Measurements from ENCODE around the gene PDE4D.
"Not testable (repeated sequence)": the region's sequence is repeated elsewhere in the genome, so short reads cannot be mapped to it uniquely, and the experiment has no call there.

The PDE4D gene

DNA sequence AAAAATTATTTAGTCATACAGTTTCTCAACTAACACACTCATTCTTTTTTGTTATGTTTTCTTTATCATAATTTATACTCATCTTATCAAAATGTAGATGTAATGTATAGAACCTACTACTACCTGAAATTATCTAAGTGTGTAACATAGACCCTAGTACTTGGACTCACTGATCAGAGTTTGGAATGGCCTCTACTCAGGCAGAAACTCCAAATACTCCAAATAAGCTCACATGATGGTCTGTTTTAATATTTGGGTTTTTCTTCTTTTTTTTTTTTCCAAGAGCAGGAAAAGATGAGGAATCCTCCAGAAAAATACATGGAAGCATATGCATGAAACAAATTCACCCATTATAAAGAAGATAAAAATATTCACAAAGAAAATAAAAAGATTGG is 126.3 kb downstream of the PDE4D start:
- no peak for DNase-seq

DNA sequence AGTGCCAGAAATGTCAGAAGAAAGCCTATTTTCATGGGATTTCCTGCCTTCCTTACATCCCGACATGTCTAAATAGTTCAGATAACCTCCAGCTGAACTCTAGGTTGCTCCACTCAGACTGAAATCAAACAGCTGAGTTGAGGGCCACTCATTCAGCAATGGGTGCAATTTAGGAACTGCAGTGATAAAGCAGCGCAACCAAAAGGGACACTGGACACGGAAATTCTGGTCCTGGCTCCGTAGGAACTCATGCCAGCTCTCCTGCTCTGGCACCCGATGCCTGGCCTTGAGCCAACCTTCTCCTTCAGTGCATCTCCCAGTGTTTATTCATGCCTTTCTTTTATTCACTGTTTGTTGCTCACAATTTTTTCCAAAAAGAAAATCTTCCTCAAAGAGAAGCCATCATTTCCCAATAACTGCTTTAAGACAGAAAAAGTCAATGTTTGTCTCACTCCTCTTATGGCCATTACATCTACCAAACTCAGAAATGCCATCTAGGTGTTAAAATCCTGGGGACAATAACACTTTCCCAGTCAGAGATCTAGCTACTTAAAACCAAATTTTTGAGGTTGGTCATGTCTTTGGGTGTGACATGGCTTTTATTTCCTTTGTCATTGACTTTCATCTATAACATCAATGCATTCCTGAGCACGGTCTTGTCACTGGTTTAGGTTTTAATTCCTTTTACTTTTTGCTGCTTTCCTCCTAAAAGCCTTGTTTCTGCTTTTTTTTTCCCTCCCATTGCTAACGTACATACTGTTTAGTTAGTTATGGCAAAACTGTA is 126.9 kb downstream of the PDE4D start:
- DNase-seq = no peak

DNA sequence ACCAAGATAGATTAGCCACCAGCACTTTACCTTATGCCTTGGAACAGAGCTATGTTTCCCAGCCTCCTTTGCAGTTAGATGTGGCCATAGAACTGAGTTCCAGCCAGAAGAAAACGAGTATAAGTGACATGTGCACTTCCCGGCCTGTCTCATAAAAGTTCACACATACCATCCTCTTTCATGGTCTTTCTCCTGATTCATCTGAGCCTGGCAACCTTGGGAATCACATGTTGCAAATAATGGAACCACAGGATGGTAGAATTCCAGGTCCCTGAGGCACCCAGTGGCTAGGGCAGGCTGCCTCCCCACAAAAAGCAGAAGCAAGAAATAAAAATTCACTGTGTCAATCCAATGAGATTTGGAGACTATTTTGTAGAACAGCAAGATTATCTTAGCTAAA is 128.1 kb downstream of the PDE4D start:
- DNase-seq = no peak

DNA sequence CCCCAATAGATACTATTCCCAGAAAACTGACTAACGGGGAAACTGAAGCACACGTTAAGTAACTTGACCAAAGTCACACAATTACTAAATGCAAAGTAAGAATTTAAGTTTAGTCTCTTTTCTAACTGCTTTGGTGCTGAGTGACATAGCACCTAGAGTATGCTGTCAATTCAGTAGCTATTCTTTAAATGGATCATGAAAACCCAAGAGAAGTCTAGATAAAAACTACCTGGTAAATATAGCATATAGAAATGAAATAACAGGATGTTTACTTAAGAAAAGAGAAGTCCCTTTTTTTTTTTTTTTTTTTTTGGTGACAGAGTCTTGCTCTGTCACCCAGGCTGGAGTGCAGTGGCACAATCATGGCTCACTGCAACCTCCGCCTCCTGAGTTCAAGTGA is 129.2 kb downstream of the PDE4D start:
- no peak for DNase-seq

DNA sequence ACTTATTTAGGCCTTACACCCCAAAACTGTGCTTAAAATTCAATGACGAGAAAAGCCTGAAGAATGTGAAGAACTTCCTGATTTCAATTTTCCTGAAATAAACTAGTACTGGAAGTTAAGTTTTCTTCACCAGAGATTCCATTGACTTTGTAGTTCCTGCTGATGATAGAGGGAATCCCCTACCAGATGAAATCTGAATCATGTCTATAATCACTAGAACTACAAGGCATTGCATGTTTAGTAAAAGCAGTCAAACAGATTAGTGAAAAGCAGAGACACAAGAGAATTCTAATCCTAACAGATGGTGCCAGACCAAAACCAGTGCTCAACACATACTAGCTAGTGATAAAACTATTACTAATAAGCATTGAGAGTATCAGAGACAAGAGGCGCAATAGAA is 130.0 kb downstream of the PDE4D start:
- DNase-seq = no peak

DNA sequence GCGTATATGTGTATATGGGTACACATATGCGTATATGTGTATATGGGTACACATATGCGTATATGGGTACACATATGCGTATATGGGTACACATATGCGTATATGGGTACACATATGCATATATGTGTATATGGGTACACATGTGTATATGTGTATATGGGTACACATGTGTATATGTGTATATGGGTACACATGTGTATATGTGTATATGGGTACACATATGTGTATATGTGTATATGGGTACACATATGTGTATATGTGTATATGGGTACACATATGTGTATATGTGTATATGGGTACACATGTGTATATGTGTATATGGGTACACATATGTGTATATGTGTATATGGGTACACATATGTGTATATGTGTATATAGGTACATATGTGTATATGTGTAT is 131.3 kb downstream of the PDE4D start:
- not testable (repeated sequence) for DNase-seq

DNA sequence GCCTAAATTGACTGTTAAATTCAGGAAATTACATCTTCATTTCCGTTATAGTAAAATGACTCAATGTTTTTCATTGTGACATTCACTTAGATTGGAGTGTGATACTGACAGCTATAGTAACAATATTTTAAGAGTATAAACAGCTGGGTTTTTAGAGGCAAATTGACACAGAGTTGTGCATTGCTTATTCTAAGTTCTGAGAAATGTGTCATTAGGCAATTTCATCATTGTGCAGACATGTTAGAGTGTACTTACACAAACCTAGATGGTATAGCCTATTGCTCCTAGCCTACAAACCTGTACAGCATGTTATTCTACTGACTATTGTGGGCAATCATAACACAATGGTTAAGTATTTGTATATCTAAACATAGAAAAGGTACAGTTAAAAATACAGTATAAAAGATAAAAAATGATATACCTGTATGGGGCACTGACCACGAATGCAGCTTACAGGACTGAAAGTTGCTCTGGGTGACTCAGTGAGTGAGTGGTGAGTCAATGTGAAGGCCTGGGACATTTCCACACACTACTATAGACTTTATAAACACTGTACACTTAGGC is 132.7 kb downstream of the PDE4D start:
- no peak for DNase-seq

DNA sequence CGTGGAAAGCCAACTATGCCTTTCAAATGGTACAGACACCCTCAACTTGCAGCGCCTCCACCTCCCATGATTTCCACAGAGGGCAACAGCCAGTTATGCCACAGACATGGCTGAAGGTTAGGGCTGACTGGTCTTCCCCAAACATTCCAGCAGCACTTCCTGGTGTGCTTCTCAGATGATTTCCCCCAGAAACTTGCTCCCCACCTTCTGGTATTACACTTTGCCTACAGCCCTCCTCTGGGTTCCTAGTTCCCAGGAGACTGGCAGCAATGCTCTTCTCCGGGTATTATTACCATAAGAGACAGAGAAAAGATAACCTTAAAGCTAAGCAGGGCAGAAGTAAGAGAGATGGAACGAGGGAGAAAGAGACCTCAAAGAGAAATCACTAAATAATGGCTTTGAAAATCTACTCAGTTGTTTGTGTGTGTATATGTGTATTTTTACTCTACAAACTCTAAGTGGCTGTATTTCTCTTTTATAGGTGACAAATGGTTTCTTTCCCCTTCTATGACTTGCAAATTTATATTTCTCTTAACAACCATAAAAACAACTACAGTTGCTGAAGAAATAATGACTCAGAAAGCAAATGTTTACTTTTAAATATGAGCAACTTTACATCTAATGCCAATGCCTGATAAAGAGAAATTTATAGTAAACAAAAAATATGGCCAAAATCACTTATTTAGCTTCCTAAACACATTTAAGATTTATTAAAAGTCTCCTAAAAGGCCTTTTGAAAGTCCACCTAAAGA is 133.8 kb downstream of the PDE4D start:
- DNase-seq = no peak

DNA sequence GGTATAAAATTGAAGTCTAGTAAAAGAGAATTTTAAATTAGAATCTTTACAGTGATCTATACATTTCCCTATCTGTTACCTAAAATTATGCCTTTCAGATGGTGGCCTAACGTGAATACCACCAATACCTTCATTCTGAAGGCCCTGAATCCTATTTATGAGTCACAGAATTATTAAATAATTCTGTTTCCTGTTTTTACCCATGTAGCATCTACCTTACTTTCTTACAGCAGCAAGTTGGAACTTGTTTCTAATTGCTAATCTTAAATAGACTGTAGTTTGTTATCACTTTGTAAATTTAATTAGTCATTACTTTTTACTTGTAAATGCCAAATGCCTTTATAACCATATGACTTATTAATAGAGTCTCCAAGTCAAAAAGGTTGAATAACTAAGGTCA is 135.0 kb downstream of the PDE4D start:
- DNase-seq = no peak

DNA sequence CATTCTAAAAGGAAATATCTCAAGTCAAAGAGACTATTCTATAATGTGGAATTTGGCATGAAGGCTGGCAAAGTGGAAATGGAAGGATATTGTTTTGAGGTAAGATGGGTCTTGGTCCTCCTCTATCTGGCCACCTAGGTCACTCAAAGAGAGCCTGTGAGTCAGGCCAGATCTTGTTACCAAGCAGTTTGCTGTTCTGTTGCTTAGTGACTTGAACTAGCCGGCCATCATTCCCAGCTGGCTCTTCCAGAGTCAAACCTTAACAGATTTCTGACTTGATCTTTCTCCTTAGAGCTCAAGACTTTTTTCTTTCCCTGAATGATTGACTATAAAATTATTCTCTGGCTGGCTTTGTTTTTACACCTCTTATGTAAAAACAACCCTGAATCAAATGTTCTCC is 136.1 kb downstream of the PDE4D start:
- DNase-seq = no peak

DNA sequence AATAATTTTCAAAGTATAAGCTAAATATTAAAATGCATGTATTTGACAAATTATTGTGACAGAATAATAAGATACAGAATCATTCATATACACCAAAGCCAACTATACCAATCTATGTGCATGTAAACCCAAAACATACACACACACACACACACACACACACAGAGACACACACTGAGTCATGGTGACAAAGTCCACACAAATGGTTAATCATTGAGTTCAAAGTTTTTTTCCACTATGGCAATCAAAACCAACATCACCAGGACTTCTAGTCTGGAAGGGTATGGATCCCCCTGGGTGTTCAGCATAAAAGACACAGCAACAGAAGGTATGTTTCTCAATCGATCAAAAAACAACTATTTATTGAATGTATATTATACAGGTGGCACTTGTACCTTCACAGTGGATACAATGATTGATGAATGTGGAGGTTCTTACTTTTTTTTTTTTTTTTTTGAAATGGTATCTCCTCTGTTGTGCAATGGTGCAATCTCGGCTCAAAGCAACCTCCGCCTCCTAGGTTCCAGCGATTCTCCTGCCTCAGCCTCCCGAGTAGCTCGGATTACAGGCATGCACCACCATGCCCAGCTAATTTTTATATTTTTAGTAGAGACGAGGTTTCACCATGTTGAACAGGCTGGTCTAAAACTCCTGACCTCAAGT is 137.0 kb downstream of the PDE4D start:
- DNase-seq = no peak

DNA sequence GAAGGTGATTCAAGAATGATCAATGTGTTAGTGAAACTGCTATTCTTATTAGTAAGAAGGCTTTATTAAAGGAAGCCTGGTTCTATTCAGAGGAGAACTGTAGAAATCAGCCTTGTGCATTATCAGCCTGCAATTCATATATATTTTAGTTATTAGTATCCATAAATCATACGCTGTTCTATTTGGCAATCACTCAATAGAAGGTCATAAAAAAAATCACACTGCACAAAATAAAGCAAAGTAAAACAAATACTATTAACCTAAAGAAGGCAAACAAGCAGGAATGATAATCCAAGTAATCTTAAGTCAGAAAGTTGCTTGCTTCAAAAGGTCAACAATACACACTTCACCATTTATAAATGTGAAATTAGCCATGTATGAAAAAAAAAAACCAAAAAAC is 138.1 kb downstream of the PDE4D start:
- DNase-seq = no peak

DNA sequence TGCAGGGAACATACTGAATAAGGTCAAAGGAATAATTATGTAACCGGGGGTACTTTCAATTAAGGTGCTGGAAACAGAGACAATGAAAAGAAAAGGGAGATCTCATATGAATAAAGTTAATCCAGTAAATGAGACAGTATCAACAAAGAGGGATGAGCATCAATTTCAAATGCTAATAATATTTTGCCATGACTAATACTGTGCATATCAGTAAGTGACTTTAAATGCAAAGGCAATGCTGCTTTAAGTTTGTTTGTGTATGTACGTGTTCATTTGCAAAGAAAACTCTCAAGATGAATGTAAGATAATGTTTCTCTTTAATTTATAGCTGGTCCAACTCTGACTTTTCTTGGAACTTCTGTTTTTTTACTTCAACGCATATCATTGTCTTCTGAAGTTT is 139.9 kb downstream of the PDE4D start:
- DNase-seq = no peak

DNA sequence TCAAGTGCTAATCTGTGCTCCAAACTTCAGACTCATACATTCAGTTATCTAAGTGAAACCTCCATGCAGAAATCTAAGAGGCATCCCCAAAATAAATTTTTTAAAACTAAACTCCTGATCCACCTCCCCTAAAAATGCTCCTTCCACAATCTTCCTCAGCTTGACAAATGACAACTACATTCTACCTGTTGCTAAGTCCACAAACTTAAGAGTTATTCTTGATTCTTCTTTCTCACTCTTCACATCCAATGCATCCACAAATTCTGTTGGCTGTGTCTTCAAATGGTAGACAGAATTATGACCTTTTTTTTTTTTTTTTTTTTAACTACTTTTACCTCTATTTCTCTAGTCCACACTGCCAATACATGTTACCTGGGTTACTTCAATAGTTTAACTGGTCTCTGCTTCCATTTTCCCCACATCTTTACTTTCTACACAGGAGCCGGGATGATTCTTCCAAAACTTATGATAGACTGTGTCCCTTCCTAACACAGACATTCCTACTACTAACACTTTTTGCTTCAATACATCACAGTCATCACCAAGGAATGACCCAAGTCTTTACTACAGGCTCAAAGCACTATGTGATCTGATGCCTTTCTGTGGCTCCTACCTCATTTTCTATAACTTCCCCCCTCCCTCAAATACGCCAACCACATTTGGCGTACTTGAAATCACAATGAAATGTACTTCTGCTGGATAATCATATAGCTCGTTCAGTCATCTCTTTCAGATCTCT is 143.6 kb downstream of the PDE4D start:
- DNase-seq = no peak

DNA sequence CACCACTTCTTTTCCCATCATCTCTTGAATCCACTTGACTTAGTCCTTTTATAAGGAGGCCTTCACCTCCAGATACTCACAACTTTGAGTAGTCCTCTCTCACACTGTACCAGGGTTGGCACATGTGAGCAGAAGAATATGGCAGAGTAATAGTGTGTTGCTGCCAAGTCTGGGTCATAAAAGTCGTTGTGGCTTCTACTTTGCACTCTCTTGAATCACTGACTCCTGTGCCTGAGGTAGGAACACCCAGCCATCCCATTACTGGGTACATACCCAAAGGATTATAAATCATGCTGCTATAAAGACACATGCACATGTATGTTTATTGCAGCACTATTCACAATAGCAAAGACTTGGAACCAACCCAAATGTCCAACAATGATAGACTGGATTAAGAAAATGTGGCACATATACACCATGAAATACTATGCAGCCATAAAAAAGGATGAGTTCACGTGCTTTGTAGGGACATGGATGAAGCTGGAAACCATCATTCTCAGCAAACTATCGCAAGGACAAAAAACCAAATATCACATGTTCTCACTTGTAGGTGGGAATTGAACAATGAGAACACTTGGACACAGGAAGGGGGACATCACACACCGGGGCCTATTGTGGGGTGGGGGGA is 145.4 kb downstream of the PDE4D start:
- not testable (repeated sequence) for DNase-seq

DNA sequence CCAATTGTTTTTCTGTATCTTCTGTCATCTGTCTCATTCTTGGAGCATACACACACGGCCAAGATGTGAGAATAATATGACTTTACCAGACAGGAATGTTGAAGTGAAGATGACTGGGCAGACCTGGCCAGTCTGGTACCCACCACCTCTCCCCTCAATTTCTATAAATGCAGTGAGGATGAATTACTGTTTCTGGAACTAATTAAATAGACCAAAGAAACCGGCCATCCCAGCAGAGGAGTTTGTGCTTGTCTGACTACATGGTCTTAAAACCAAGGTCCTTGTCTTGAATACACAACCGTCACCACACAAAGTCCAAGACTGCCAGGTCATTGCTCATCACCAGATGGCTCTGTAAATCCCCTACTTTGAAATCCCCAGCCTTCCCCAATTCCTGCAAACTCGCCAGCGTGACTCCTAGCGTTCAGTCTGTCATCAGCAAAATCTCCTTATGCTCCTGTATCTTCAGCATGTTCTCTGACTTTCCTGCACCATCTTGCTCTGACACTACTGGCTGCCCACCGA is 147.2 kb downstream of the PDE4D start:
- no peak for DNase-seq

DNA sequence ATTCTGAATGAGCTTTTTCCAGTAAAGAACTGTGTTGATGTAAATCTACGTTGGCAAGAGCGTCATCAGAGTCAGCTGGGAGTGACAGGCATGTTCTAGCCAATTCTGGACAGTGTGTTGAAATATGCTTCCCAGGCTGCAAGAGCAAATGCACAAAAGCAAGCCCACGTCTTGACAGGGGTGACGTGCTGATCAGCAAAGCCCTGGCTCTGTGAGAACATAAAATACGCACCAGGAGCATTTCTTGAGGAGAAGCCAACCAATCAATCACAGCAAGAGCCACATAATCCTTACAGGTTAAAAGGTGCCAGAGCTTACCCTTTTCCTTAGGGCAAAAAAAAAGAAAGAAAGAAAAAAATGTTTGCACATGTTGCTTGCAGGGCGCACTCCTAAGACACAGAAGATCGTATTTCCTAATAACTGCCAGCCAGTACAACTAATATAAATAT is 148.1 kb downstream of the PDE4D start:
- no peak for DNase-seq

DNA sequence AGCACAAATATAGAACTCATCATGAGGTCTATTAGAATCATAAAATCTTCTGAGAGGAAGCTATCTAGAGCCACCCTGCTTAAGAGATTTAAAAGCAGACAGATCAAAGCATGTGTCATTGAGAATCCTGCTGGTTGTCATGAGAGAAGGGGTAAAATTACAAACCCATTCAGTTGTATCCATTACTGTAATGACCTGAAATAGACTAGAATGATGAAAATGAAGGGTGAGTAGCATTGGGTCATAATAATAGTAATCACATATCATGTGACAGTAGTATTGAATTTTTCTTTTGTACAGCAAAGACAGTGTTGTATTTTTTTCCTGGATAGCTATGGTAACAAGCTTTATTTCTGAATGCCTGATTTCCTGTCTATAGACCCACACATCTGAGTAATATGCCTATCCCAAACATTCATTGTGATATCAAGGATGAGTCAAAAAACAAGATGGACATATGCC is 149.0 kb downstream of the PDE4D start:
- peak; percentile 91 for DNase-seq

DNA sequence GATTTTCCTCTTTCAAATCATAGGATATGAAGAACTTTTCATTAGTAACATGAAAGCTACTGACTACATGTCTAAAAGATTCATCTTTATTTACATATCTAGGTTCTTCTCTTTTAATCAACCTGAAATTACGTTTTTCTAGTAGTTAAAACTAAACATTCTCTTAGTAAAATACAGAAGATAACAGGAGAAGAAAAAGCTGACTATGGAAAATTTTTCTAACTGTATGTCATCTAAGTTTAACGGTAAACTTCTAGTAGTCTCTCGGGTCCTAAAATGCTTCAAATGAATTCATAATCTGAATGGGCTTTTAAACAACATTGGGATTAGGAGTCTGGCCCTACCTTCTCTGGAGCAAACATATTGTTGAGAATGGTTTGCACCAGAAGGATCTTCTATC is 151.9 kb downstream of the PDE4D start:
- DNase-seq = no peak

DNA sequence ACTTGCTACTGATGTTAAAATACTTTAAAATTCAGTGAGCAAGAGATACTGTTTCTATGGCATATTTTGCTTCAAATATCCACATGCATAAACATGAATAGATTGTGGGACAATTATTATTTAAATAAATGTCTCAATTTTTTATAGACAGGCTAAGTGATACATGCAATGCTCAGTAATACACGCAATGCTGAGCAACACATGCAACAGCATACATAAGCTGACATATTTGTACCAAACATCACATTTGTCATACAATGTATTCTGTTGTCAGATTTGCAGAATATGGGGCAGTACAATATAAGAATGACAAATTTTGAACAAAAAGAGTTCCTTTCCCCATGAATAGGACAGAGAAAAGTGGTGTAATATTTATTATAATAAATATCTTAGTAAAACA is 155.5 kb downstream of the PDE4D start:
- no peak for DNase-seq

DNA sequence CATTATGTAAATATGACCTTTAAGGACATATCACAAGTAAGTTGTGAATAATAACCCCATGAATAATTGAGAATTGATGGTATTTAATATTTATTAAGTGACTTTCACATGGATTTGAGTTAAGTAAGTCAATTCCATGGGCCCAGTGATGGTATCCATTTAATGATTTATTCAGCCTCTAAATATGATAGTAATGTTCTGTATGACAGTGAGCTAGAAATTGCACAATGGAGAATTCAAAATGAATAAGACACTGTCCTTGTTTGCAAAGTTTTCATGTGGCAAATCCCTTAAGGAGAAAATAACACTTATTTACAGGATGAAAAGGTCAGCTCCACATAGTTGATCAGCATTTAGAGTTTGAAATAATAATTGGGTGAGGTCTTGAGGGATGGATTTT is 160.7 kb downstream of the PDE4D start:
- DNase-seq = no peak

DNA sequence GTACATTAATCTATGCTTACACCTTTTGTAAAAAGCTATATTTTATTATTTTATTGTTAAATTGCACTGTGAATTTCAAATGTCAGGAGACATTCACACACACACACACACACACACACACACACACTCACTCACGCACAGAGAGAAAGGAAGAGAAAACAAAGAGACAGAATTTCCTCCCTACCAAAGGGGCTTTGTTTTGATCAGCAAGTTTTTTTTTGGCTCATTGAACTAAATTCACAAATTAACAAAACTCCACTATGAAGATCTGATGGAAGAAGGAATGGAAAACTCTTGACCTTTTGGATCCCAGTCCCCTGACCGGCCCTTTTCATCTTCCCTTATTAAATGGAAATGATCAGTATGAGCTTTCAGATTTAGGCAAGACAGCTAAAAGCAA is 161.2 kb downstream of the PDE4D start:
- no peak for DNase-seq

All from NCI-H2081 treated with DMSO at 0.1 percent for 48 hours (cell line).